Adrenal gland (tissue), 12 donors: ENCODE results near the gene PRDM16. TPM values are rescaled to one million over a fixed set of nuclear protein-coding genes. Genes with fewer than 3 reads are reported as not detected.

ENCODE experiments used
- DNase-seq, 7 donors: peaks; one replicate each; pipeline ENCODE4 v3.0.0-alpha.2; 2019 to 2020
- H3K27ac ChIP-seq, 5 donors: fragments of 200-600 bp; sonication (generic) in 4 of 5; 1 replicate in 3 of 5; 2 replicates in 2 of 5; pipeline versions ENCODE4 v1.5.1 to v1.8.0; 2016 to 2020; ENCODE audit warnings: mild to moderate bottlenecking in 1 of 5
- H3K27me3 ChIP-seq: fragments of 200-600 bp; 2 replicates; pipeline ENCODE4 v1.8.0; 2021
- H3K36me3 ChIP-seq, 2 donors: fragments of 200-600 bp; replicated peaks in 1 of 2; 1 replicate in 1 of 2; 2 replicates in 1 of 2; pipeline versions ENCODE4 v1.5.1 to v1.8.0; 2018 to 2022
- H3K4me1 ChIP-seq, 2 donors: fragments of 200-600 bp; replicated peaks in 1 of 2; 1 replicate in 1 of 2; 2 replicates in 1 of 2; pipeline versions ENCODE4 v1.5.1 to v1.8.0; 2018 to 2021
- H3K4me3 ChIP-seq, 4 donors: fragments of 200-600 bp; sonication (generic) in 3 of 4; one replicate each; pipeline ENCODE4 v1.5.1; 2016 to 2018
- H3K9me3 ChIP-seq, 3 donors: fragments of 200-600 bp; sonication (generic) in 1 of 3; replicated peaks in 1 of 3; 1 replicate in 2 of 3; 2 replicates in 1 of 3; pipeline versions ENCODE4 v1.5.1 to v1.8.0; 2016 to 2021
- CTCF ChIP-seq, 6 experiments: fragments of 450-650 bp in 4 of 6; fragments of 200-600 bp in 2 of 6; sonication (generic) in 1 of 6; IDR thresholded peaks; 1 replicate in 5 of 6; 2 replicates in 1 of 6; pipeline versions ENCODE4 v1.5.1 to v1.8.0; 2016 to 2021; ENCODE audit warnings: antibody characterized with exemption in 6 of 6, mild to moderate bottlenecking in 2 of 6, moderate library complexity in 1 of 6
- POLR2A ChIP-seq, 2 donors: fragments of 450-650 bp; IDR thresholded peaks; one replicate each; pipeline ENCODE4 v1.6.1; 2017; ENCODE audit warnings: antibody characterized with exemption in 2 of 2, mild to moderate bottlenecking in 2 of 2, moderate library complexity in 1 of 2
- WGBS, 4 donors: extraction: QIAGEN DNeasy Blood & Tissue Kit in 2 of 4; methylation state at CpG; one replicate each; pipeline versions ENCODE4 v1.1.5 to v1.1.7; 2013 to 2017; 5-methylcytosine and 5-hydroxymethylcytosine counted together
- intact Hi-C, 2 donors: fragments of 100-400 bp; cut with DNase I; formaldehyde crosslinking; loops; one replicate each; pipeline versions ENCODE4 v1.14.1 to v1.15.0; 2022 to 2023
- polyA plus RNA-seq, 3 donors: library from polyadenylated mRNA; stranded (reverse); fragments of 200-250 nt in 2 of 3; fragments of 350-450 nt in 1 of 3; fragmentation: Illumina TruSeq in 1 of 3; extraction: RNeasy Lipid Tissue Mini Kit (QIAGEN cat#74804) in 1 of 3; gene quantifications; one replicate each; pipeline ENCODE4 v1.2.3, GENCODE V29; 2013 to 2014
- total RNA-seq, 9 donors: library from RNA; depleted of rRNA in 4 of 9; stranded (reverse); fragments of >200 nt in 4 of 9; fragments of 120-200 nt in 1 of 9; fragmentation: NEBNext Ultra II Directional in 1 of 9; extraction: Animal tissue kit (Norgen Biotek cat#: 25700) in 1 of 9; gene quantifications; one replicate each; pipeline versions ENCODE4 v1.1.0 to v1.2.4, GENCODE V29; 2013 to 2023
- donor health status: healthy with polysubstance abuse.
- donor health status: Bipolar disorder and iron deficiency.
- donor health status: DM: yes; HTN: yes; CAD: no.
- donor health status: DM: no; HTN: no; CAD: no.
- donor health status: DM: no; HTN: no; CAD: no.
- donor health status: DM: yes; HTN: yes; CAD: no.

PRDM16 gene
- total and polyA plus RNA-seq, 12 donors = 0.04 to 2.8 (median 0.61) TPM; not detected in 1

- WGBS, 4 donors = 35 to 47% (median 45%) methylated on average over 13 of the region's 13 CpGs
- Histone ChIP-seq H3K9me3 (no peaks in the 10 kb centered on the region), H3K4me1 (no peaks in the 10 kb centered on the region), H3K27me3 (peaks cover 29% of the 10 kb centered on the region), H3K36me3 (no peaks in the 10 kb centered on the region), H3K4me3 (no peak overlapping the region), H3K27ac (no peak overlapping the region)
- no peak for DNase-seq
- intact Hi-C loops = no loop called here
- TF ChIP-seq POLR2A (IDR thresholded peaks at IDR 0.05) = no peak
- no peak for TF ChIP-seq CTCF (IDR thresholded peaks at IDR 0.05)
Measured at GRCh38 chr1:3245768-3246167, 176.8 kb downstream of the PRDM16 start.

GRCh38 chr1:3246251-3246650, 177.2 kb downstream of the PRDM16 start:
- no peaks in the 10 kb centered on the region for H3K36me3 ChIP-seq
- TF ChIP-seq POLR2A (IDR thresholded peaks at IDR 0.05) (no peak), CTCF (IDR thresholded peaks at IDR 0.05) (no peak)
- intact Hi-C loops = no loop called here
- no peaks in the 10 kb centered on the region for H3K4me1 ChIP-seq
- H3K27me3 ChIP-seq = peaks cover 28% of the 10 kb centered on the region
- DNase-seq = no peak
- 73 to 81% (median 78%) methylated on average over 5 to 16 of the region's 16 CpGs; no CpG with 5 or more reads in 1 of the 4 donors for WGBS, 4 donors
- no peaks in the 10 kb centered on the region for H3K9me3 ChIP-seq
- H3K4me3 ChIP-seq = no peak overlapping the region
- H3K27ac ChIP-seq = no peak overlapping the region

- intact Hi-C loops = no loop called here
- no peak overlapping the region for H3K27ac ChIP-seq
- H3K27me3 ChIP-seq = peaks cover 28% of the 10 kb centered on the region
- no peak for TF ChIP-seq CTCF (IDR thresholded peaks at IDR 0.05)
- no peak for TF ChIP-seq POLR2A (IDR thresholded peaks at IDR 0.05)
- H3K36me3 ChIP-seq = no peaks in the 10 kb centered on the region
- DNase-seq = no peak
- no peaks in the 10 kb centered on the region for H3K9me3 ChIP-seq
- WGBS, 4 donors = 0 to 7% (median 2%) methylated on average over 18 to 55 of the region's 55 CpGs
- H3K4me3 ChIP-seq = no peak overlapping the region
- H3K4me1 ChIP-seq = no peaks in the 10 kb centered on the region
Measured at GRCh38 chr1:3247521-3248121, 178.6 kb downstream of the PRDM16 start.

GRCh38 chr1:3248155-3249141, 179.4 kb downstream of the PRDM16 start:
- H3K36me3 ChIP-seq = no peaks in the 10 kb centered on the region
- no peaks in the 10 kb centered on the region for H3K4me1 ChIP-seq
- H3K4me3 ChIP-seq = no peak overlapping the region
- no peak for DNase-seq
- TF ChIP-seq CTCF (IDR thresholded peaks at IDR 0.05) = no peak
- TF ChIP-seq POLR2A (IDR thresholded peaks at IDR 0.05) = no peak
- H3K27ac ChIP-seq = no peak overlapping the region
- intact Hi-C loops = no loop called here
- H3K27me3 ChIP-seq = peaks cover 28% of the 10 kb centered on the region
- WGBS, 4 donors = 18 to 27% (median 22%) methylated on average over 28 to 34 of the region's 34 CpGs
- H3K9me3 ChIP-seq = no peaks in the 10 kb centered on the region
